CD14-positive monocyte (primary cell): Measurements from ENCODE around the gene MGLL. TPM values are rescaled to one million over a fixed set of nuclear protein-coding genes. Genes with fewer than 3 reads are reported as not detected.

Experiments
- DNase-seq, 3 donors: peaks; one replicate each; pipeline ENCODE4 v3.0.0-alpha.2; 2011 to 2022
- H2AFZ ChIP-seq: 2 replicates; pipeline ENCODE4 v1.6.0; 2012; ENCODE audit warnings: mild to moderate bottlenecking, low read depth, low read length, inconsistent platforms; ENCODE audit not compliant: insufficient read depth, poor library complexity, severe bottlenecking
- H3K27ac ChIP-seq, 2 donors: 1 replicate in 1 of 2; 2 replicates in 1 of 2; pipeline ENCODE4 v1.5.1; 2012 to 2013; ENCODE audit warnings: low read length in 2 of 2, control low read depth in 1 of 2, inconsistent platforms in 1 of 2, low read depth in 1 of 2, mild to moderate bottlenecking in 1 of 2
- H3K27me3 ChIP-seq, 2 donors: one replicate each; pipeline versions ENCODE4 v1.6.0 to v1.6.1; 2011 to 2013; ENCODE audit warnings: low read length in 2 of 2; ENCODE audit not compliant: control insufficient read depth in 2 of 2, insufficient read depth in 2 of 2
- H3K36me3 ChIP-seq, 2 donors: replicated peaks in 1 of 2; 1 replicate in 1 of 2; 2 replicates in 1 of 2; pipeline versions ENCODE4 v1.5.1 to v1.6.1; 2012 to 2013; ENCODE audit warnings: low read length in 2 of 2, control low read depth in 1 of 2, inconsistent platforms in 1 of 2, mild to moderate bottlenecking in 1 of 2; ENCODE audit not compliant: insufficient read depth in 2 of 2, control insufficient read depth in 1 of 2
- H3K4me1 ChIP-seq, 2 donors: 1 replicate in 1 of 2; 2 replicates in 1 of 2; pipeline versions ENCODE4 v1.5.1 to v1.6.1; 2012 to 2013; ENCODE audit warnings: low read length in 2 of 2, control low read depth in 1 of 2, inconsistent platforms in 1 of 2, mild to moderate bottlenecking in 1 of 2, moderate library complexity in 1 of 2; ENCODE audit not compliant: insufficient read depth in 2 of 2, control insufficient read depth in 1 of 2
- H3K4me2 ChIP-seq: replicated peaks from 2 replicates; pipeline ENCODE3; 2012; ENCODE audit warnings: low read length, moderate library complexity, mild to moderate bottlenecking; ENCODE audit not compliant: poor library complexity, severe bottlenecking; ENCODE audit errors: extremely low read depth
- H3K4me3 ChIP-seq, 3 experiments: fragments of 200-600 bp in 1 of 3; sonication (generic) in 1 of 3; replicated peaks in 1 of 3; 1 replicate in 2 of 3; 2 replicates in 1 of 3; pipeline ENCODE4 v1.5.1; 2011 to 2013; ENCODE audit warnings: low read length in 3 of 3, mild to moderate bottlenecking in 3 of 3, control low read depth in 2 of 3, low read depth in 2 of 3, inconsistent platforms in 1 of 3, moderate library complexity in 1 of 3
- H3K79me2 ChIP-seq: 2 replicates; pipeline ENCODE4 v1.6.0; 2012; ENCODE audit warnings: mild to moderate bottlenecking, control low read depth, inconsistent platforms, low read length, moderate library complexity; ENCODE audit not compliant: insufficient read depth
- H3K9ac ChIP-seq: 2 replicates; pipeline ENCODE4 v1.6.0; 2017; ENCODE audit warnings: low read length, mild to moderate bottlenecking; ENCODE audit not compliant: insufficient read depth, poor library complexity, severe bottlenecking
- H3K9me3 ChIP-seq, 2 donors: replicated peaks in 1 of 2; 1 replicate in 1 of 2; 2 replicates in 1 of 2; pipeline versions ENCODE4 v1.5.1 to v1.6.1; 2012 to 2013; ENCODE audit warnings: low read length in 2 of 2, control low read depth in 1 of 2; ENCODE audit not compliant: control insufficient read depth in 1 of 2, insufficient read depth in 1 of 2
- H4K20me1 ChIP-seq: 2 replicates; pipeline ENCODE4 v1.6.0; 2012; ENCODE audit warnings: mild to moderate bottlenecking, low read length, control low read depth, moderate library complexity; ENCODE audit not compliant: insufficient read depth
- H3K27ac Mint-ChIP-seq, 7 donors: one replicate each; pipeline ENCODE4 v1.8.0; 2020; ENCODE audit warnings: mild to moderate bottlenecking in 7 of 7, mixed read lengths in 7 of 7, moderate library complexity in 6 of 7, inconsistent platforms in 2 of 7
- H3K27me3 Mint-ChIP-seq, 3 donors: one replicate each; pipeline ENCODE4 v1.8.0; 2021 to 2022; ENCODE audit warnings: low read depth in 3 of 3, mild to moderate bottlenecking in 3 of 3, mixed read lengths in 3 of 3, moderate library complexity in 3 of 3, inconsistent platforms in 1 of 3
- H3K36me3 Mint-ChIP-seq, 2 donors: one replicate each; pipeline ENCODE4 v1.8.0; 2020; ENCODE audit warnings: mixed read lengths in 2 of 2, inconsistent platforms in 1 of 2, mild to moderate bottlenecking in 1 of 2
- H3K4me1 Mint-ChIP-seq: one replicate; pipeline ENCODE4 v1.8.0; 2020; ENCODE audit warnings: mild to moderate bottlenecking, mixed read lengths
- H3K4me3 Mint-ChIP-seq, 2 donors: one replicate each; pipeline ENCODE4 v1.8.0; 2020; ENCODE audit warnings: mild to moderate bottlenecking in 2 of 2, mixed read lengths in 2 of 2, moderate library complexity in 1 of 2
- H3K9me3 Mint-ChIP-seq, 7 donors: one replicate each; pipeline ENCODE4 v1.8.0; 2020 to 2022; ENCODE audit warnings: mixed read lengths in 7 of 7, mild to moderate bottlenecking in 6 of 7, moderate library complexity in 6 of 7, inconsistent platforms in 2 of 7
- CTCF ChIP-seq: fragments of 200-600 bp; IDR thresholded peaks from one replicate; pipeline ENCODE4 v1.8.0; 2022; ENCODE audit warnings: antibody characterized with exemption, mild to moderate bottlenecking
- WGBS: methylation state at CpG from one replicate; pipeline ENCODE4 v1.1.5; 2013; ENCODE audit warnings: missing lambda C conversion rate; ENCODE audit not compliant: insufficient coverage; 5-methylcytosine and 5-hydroxymethylcytosine counted together
- intact Hi-C, 2 donors: fragments of 100-400 bp; cut with micrococcal nuclease; formaldehyde crosslinking; loops; one replicate each; pipeline versions ENCODE4 v1.15.0 to v1.15.1; 2023
- polyA plus RNA-seq, 3 donors: library from polyadenylated mRNA; depleted of rRNA in 1 of 3; unstranded in 2 of 3; stranded (reverse) in 1 of 3; fragments of 300-500 nt in 2 of 3; fragments of >200 nt in 1 of 3; fragmentation: Illumina TruSeq in 2 of 3; gene quantifications; 1 replicate in 2 of 3; 2 replicates in 1 of 3; pipeline ENCODE4 v1.2.3, GENCODE V29; 2012 to 2021

MGLL gene
- polyA plus RNA-seq, 3 donors = 4.4 to 10.0 (median 6.4) TPM

GRCh38 chr3:127817406-127817841, 4.9 kb downstream of the MGLL start:
- no peak for DNase-seq
- no peaks in the 10 kb centered on the region for H3K27me3 ChIP-seq
- H3K4me2 ChIP-seq = no peak overlapping the region
- Mint-ChIP-seq H3K4me3 (no peak overlapping the region), H3K4me1 (peaks cover 47% of the 10 kb centered on the region), H3K9me3 (peaks cover 0 to 4% (median 0%) of the 10 kb centered on the region in 7 donors), H3K27me3 (peaks cover 5 to 12% (median 10%) of the 10 kb centered on the region in 3 donors), H3K27ac (peak overlapping the region in 3 of 7 donors; percentile 4 to 57 (median 18)), H3K36me3 (peaks cover 0 to 7% of the 10 kb centered on the region in 2 donors)
- H4K20me1 ChIP-seq = no peaks in the 10 kb centered on the region
- no peaks in the 10 kb centered on the region for H3K9me3 ChIP-seq
- no peak overlapping the region for H3K27ac ChIP-seq
- 100% methylated on average over 1 of the region's 5 CpGs for WGBS
- H2AFZ ChIP-seq = peak overlapping the region; percentile 14
- no peaks in the 10 kb centered on the region for H3K79me2 ChIP-seq
- intact Hi-C loops = no loop called here
- H3K9ac ChIP-seq = no peak overlapping the region
- TF ChIP-seq CTCF = no peak
- H3K36me3 ChIP-seq = no peaks in the 10 kb centered on the region
- no peak overlapping the region for H3K4me3 ChIP-seq
- H3K4me1 ChIP-seq = peaks cover 37 to 50% of the 10 kb centered on the region in 2 donors

DNA sequence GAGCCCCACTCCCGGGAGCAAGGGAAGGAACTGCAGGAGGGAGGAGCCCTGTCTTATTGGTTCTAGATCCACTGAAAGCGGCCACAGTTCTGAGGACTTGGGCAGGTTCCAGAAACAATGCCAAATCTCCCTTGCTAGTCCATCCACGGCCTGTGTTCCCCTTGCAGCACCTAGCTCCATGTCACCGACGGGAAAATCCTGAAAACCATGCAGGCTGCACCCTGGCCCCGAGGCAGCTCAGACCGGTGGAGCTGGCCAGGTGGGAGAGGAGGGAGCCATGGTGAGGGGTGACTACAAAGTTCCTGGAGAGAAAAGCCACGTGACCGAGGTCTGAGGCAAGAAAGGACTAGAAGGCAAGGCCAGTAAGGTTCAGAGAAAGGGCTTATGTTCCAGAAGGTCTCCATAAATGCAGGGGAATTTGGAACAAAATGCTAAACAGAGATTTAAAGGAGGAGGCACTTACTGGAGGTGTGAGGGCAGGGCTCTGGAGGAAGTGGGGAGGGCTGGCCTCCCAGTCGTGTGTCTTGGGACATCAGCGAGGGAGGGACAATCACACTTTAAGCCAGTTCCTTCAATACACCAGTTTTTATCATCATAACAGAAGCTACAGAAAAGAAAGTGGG, 5.4 kb downstream of the MGLL start:
- H3K27ac ChIP-seq = no peak overlapping the region
- intact Hi-C loops = no loop called here
- H3K79me2 ChIP-seq = no peaks in the 10 kb centered on the region
- H3K9me3 Mint-ChIP-seq = peaks cover 0 to 4% (median 0%) of the 10 kb centered on the region in 7 donors
- peaks cover 4 to 8% (median 4%) of the 10 kb centered on the region in 3 donors for H3K27me3 Mint-ChIP-seq
- peaks cover 42% of the 10 kb centered on the region for H3K4me1 Mint-ChIP-seq
- no peak for TF ChIP-seq CTCF
- H3K4me3 ChIP-seq = no peak overlapping the region
- DNase-seq = no peak
- peak overlapping the region in 4 of 7 donors; percentile 4 to 57 (median 39) for H3K27ac Mint-ChIP-seq
- H3K27me3 ChIP-seq = no peaks in the 10 kb centered on the region
- H4K20me1 ChIP-seq = no peaks in the 10 kb centered on the region
- H3K36me3 Mint-ChIP-seq = peaks cover under 1 to 7% of the 10 kb centered on the region in 2 donors
- H2AFZ ChIP-seq = peak overlapping the region; percentile 14
- H3K4me3 Mint-ChIP-seq = no peak overlapping the region
- H3K9ac ChIP-seq = no peak overlapping the region
- H3K36me3 ChIP-seq = no peaks in the 10 kb centered on the region
- 93% methylated on average over 9 of the region's 11 CpGs for WGBS
- H3K4me2 ChIP-seq = no peak overlapping the region
- H3K4me1 ChIP-seq = peaks cover 33 to 44% of the 10 kb centered on the region in 2 donors
- no peaks in the 10 kb centered on the region for H3K9me3 ChIP-seq
